GM18499 (cell line): ENCODE measurements around the gene CTDNEP1.
A peak's percentile ranks its signal among the peaks of the same experiment; 100 is the strongest.

Experiments used
- ATAC-seq: cut with Tn5 transposase; IDR thresholded peaks from one replicate; pipeline ENCODE4 v1.9.1; 2021; ENCODE audit warnings: moderate number of reproducible peaks; ENCODE audit not compliant: insufficient read depth, unreplicated experiment

Gene CTDNEP1

GRCh38 chr17:7235693-7236665, 15.6 kb downstream of the CTDNEP1 start:
- ATAC-seq = no peak

- ATAC-seq = peak; percentile 38
These were observed 17.2 kb downstream of the CTDNEP1 start, which contains the start of gene DVL2 for GRCh38 chr17:7234083-7234951. Gene DVL2, minus strand, starts transcription at chr17:7234517. Its CDS starts 255 bp downstream, at chr17:7234262.

- ATAC-seq = no peak
These were observed 17.8 kb downstream of the CTDNEP1 start for GRCh38 chr17:7233701-7234082.

- ATAC-seq = no peak
These were observed 19.4 kb downstream of the CTDNEP1 start for GRCh38 chr17:7232114-7232513.

GRCh38 chr17:7229504-7229903, 22.0 kb downstream of the CTDNEP1 start:
- no peak for ATAC-seq

- ATAC-seq = no peak
These were observed 22.6 kb downstream of the CTDNEP1 start for GRCh38 chr17:7228920-7229319.

- ATAC-seq = no peak
These were observed 24.5 kb downstream of the CTDNEP1 start for GRCh38 chr17:7226721-7227710.

GRCh38 chr17:7225711-7226331, 25.7 kb downstream of the CTDNEP1 start:
- ATAC-seq = no peak

- ATAC-seq = no peak
These were observed 26.8 kb downstream of the CTDNEP1 start for GRCh38 chr17:7224661-7225111.

- no peak for ATAC-seq
These were observed 27.4 kb downstream of the CTDNEP1 start for GRCh38 chr17:7224110-7224509.

GRCh38 chr17:7223375-7223774, 28.2 kb downstream of the CTDNEP1 start:
- no peak for ATAC-seq

GRCh38 chr17:7222972-7223292, 28.6 kb downstream of the CTDNEP1 start:
- no peak for ATAC-seq

- ATAC-seq = no peak
These were observed 29.2 kb downstream of the CTDNEP1 start for GRCh38 chr17:7222093-7222971.

- no peak for ATAC-seq
These were observed 30.0 kb downstream of the CTDNEP1 start for GRCh38 chr17:7221278-7222092.

GRCh38 chr17:7220593-7221277, 30.8 kb downstream of the CTDNEP1 start:
- no peak for ATAC-seq

GRCh38 chr17:7219812-7220592, 31.5 kb downstream of the CTDNEP1 start, which contains the start of the genes ACADVL and DLG4:
Gene ACADVL, plus strand, starts transcription at chr17:7219938. Its CDS starts 47 bp downstream, at chr17:7219985.
Gene DLG4, minus strand, starts transcription at chr17:7219836.
- no peak for ATAC-seq
